ENCODE results near the gene DOCK10.

DOCK10 gene

DNA sequence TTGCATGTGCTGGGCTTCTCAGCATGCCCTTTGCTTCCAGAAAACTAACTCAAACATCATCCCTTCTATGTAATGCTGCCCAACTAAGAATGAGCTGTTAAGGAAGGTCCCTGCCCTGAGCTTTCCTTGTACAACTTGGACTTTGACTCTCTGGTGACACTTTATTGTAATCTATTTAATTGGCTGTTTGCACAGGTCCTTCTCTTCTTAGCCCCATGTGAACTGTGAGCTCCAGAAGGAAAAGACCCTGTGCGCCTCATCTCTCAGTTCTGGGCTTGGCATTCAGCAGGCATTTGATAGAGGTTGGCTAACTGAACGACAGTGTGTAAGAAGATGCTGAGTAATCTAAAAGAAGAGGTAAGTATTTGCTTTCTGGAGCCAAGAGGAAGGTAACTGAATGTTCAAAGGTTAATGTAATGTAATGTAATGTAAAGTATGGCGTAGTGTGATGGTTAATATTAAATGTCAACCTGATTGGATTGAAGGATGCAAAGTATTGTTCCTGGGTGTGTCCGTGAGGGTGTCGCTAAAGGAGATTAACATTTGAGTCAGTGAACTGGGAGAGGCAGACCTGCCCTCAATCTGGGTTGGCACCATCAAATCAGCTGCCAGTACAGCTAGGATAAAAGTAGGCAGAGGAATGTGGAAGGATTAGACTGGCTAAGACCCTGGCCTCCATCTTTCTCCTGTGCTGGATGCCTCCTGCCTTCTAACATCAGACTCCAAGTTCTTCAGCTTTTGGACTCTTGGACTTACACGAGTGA lies 265.3 kb downstream of the DOCK10 start:
- no peak for TF ChIP-seq CTCF (conservative IDR thresholded peaks at IDR 0.05; ENCODE audit: low read length)
- DNase-seq (ENCODE audit: low read depth) = no peak
- no peak overlapping the region for H3K4me3 ChIP-seq (ENCODE audit: low read length)

- no peak for DNase-seq (ENCODE audit: low read depth)
- no peak for TF ChIP-seq CTCF (conservative IDR thresholded peaks at IDR 0.05; ENCODE audit: low read length)
- H3K4me3 ChIP-seq (ENCODE audit: low read length) = no peak overlapping the region
These were observed 266.6 kb downstream of the DOCK10 start for GRCh38 chr2:224775647-224776046.

DNA sequence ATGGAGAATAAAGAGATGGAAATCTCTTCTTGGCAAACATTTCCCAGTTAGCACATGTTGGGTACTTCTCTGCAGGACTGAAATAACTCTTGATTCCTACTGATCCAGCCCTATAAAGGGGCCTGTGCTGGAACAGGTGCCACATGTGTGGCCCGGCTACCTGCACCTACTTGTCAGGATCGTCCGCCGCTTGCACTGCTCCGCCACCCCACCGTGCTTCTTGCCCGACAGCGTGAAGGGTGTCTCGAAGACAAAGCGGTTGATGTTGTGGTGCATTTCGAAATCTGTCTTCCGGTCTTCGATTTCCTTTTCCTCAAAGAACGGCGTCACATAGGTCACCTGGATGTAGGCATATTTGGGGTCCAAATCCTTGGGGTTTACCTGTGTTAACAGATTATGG lies 267.5 kb downstream of the DOCK10 start:
- TF ChIP-seq CTCF (conservative IDR thresholded peaks at IDR 0.05; ENCODE audit: low read length) = no peak
- H3K4me3 ChIP-seq (ENCODE audit: low read length) = no peak overlapping the region
- no peak for DNase-seq (ENCODE audit: low read depth)

DNA sequence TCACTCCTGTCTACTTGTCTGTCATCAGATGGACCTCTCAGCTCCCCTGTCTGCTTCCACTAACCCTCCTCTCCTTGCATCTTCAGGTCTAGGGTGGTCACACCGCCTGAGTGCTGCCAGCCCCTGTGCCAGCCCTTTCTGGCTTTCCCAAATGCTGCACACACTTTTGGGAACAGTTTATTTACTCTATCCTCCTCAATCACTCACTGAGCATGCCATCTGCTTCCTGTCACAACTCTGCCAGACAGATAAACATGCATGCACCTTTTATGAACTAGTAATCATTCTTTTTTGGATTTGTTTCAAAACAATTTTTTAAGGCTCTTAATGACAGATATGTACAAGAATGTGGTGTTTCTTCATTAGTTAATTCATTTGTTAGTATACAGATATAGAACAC lies 269.8 kb downstream of the DOCK10 start:
- TF ChIP-seq CTCF (conservative IDR thresholded peaks at IDR 0.05; ENCODE audit: low read length) = no peak
- DNase-seq (ENCODE audit: low read depth) = no peak
- H3K4me3 ChIP-seq (ENCODE audit: low read length) = no peak overlapping the region

GRCh38 chr2:224769489-224769888 lies 272.8 kb downstream of the DOCK10 start:
- no peak for TF ChIP-seq CTCF (conservative IDR thresholded peaks at IDR 0.05; ENCODE audit: low read length)
- no peak overlapping the region for H3K4me3 ChIP-seq (ENCODE audit: low read length)
- no peak for DNase-seq (ENCODE audit: low read depth)

DNA sequence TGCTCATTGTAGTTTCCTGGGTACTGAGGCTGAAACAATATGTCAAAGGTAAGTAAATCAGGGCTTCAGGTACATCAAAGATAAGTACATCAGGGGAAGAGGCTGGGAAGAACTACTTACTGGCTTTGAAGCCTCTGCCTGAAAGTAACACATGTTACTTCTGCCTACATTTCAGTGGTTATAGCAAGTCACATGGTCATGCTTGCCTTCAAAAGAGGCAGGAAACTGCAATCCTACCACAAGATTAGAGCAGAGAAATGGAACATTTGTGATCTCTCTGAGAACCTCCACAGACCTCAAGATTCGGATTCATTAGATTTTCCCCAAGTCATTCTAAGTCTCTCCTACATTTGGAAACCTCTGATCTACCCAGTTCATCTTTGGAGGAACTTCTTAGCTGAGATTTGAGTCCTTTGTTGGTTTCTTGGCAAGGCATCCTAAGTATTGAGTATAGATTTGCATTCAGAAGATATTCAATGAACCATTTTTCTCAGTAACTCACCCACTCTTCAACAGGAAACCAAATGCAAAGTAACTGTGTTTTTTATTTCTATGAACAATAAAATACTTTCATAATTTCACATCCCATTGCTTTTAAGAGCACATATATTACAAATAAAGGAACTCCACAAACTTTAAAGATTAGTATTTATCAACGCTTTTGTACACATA lies 277.6 kb downstream of the DOCK10 start:
- no peak overlapping the region for H3K4me3 ChIP-seq (ENCODE audit: low read length)
- DNase-seq (ENCODE audit: low read depth) = no peak
- no peak for TF ChIP-seq CTCF (conservative IDR thresholded peaks at IDR 0.05; ENCODE audit: low read length)
